Lung microvascular endothelial cell (primary cell): ENCODE results near the gene PRKAR1B. TPM values are rescaled to one million over a fixed set of nuclear protein-coding genes. Genes with fewer than 3 reads are reported as not detected.

Experiments used
- DNase-seq, 2 donors: peaks; one replicate each; pipeline versions ENCODE4 v3.0.0 to v3.0.0-alpha.2; 2010; ENCODE audit warnings: low read depth in 2 of 2
- total RNA-seq: library from RNA; depleted of rRNA; stranded (reverse); fragments of >200 nt; gene quantifications from 2 replicates; pipeline ENCODE4 v1.2.1, GENCODE V29; 2014

The PRKAR1B gene
- total RNA-seq, 1 donor from 2014 or later, result 71.8 TPM

- peak in 1 of 2 donors; percentile 15 for DNase-seq
Observed at GRCh38 chr7:574661-575395, 152.3 kb downstream of the PRKAR1B start.

- DNase-seq, result no peak
Observed at GRCh38 chr7:573933-574381, 153.1 kb downstream of the PRKAR1B start.

- no peak for DNase-seq
Observed at GRCh38 chr7:573269-573932, 153.7 kb downstream of the PRKAR1B start.

- DNase-seq, result no peak
Observed at GRCh38 chr7:572416-573268, 154.4 kb downstream of the PRKAR1B start.

- DNase-seq, result no peak
Observed at GRCh38 chr7:571718-572415, 155.2 kb downstream of the PRKAR1B start.

- no peak for DNase-seq
Observed at GRCh38 chr7:571096-571717, 155.9 kb downstream of the PRKAR1B start.

GRCh38 chr7:570801-571070 lies 156.3 kb downstream of the PRKAR1B start:
- DNase-seq, result no peak

- DNase-seq, result no peak
Observed at GRCh38 chr7:569996-570800, 156.9 kb downstream of the PRKAR1B start.

GRCh38 chr7:569071-569855 lies 157.8 kb downstream of the PRKAR1B start:
- no peak for DNase-seq

- no peak for DNase-seq
Observed at GRCh38 chr7:568031-568951, 158.8 kb downstream of the PRKAR1B start.

GRCh38 chr7:567305-567883 lies 159.7 kb downstream of the PRKAR1B start:
- DNase-seq, result no peak

GRCh38 chr7:566100-566499 lies 161.0 kb downstream of the PRKAR1B start:
- no peak for DNase-seq

- DNase-seq, result no peak
Observed at GRCh38 chr7:564176-564865, 162.8 kb downstream of the PRKAR1B start.

GRCh38 chr7:563629-564170 lies 163.4 kb downstream of the PRKAR1B start:
- DNase-seq, result no peak

GRCh38 chr7:562789-563628 lies 164.1 kb downstream of the PRKAR1B start:
- no peak for DNase-seq

- no peak for DNase-seq
Observed at GRCh38 chr7:562374-562675, 164.8 kb downstream of the PRKAR1B start.
